Mesenchymal stem cell (in vitro differentiated cells and primary cell): ENCODE data around the gene PBX1.

Experiments
- DNase-seq: peaks from one replicate; pipeline ENCODE4 v3.0.0-alpha.2; 2013
- H2AFZ ChIP-seq: one replicate; pipeline ENCODE4 v1.6.1; 2013; ENCODE audit warnings: low read depth, mild to moderate bottlenecking, control low read depth, inconsistent platforms, low read length, moderate library complexity
- H2AK5ac ChIP-seq: 2 replicates; pipeline ENCODE4 v1.6.1; 2013; ENCODE audit warnings: low read length, moderate library complexity, mild to moderate bottlenecking, inconsistent platforms; ENCODE audit not compliant: severe bottlenecking
- H2BK120ac ChIP-seq: one replicate; pipeline ENCODE4 v1.6.1; 2013; ENCODE audit warnings: low read depth, mild to moderate bottlenecking, inconsistent platforms, low read length, moderate library complexity
- H2BK12ac ChIP-seq, 2 experiments: one replicate each; pipeline ENCODE4 v1.6.1; 2013; ENCODE audit warnings: inconsistent platforms in 2 of 2, low read length in 2 of 2, mild to moderate bottlenecking in 2 of 2, moderate library complexity in 2 of 2, control low read depth in 1 of 2
- H2BK15ac ChIP-seq: one replicate; pipeline ENCODE4 v1.6.1; 2013; ENCODE audit warnings: mild to moderate bottlenecking, low read depth, inconsistent platforms; ENCODE audit not compliant: poor library complexity, severe bottlenecking
- H2BK5ac ChIP-seq: 2 replicates; pipeline ENCODE4 v1.6.1; 2013; ENCODE audit warnings: low read depth, mild to moderate bottlenecking, low read length, control low read depth, inconsistent platforms; ENCODE audit not compliant: poor library complexity, severe bottlenecking
- H3K14ac ChIP-seq, 2 experiments: one replicate each; pipeline ENCODE4 v1.6.1; 2013; ENCODE audit warnings: inconsistent platforms in 2 of 2, low read length in 2 of 2, control low read depth in 1 of 2, mild to moderate bottlenecking in 1 of 2, moderate library complexity in 1 of 2
- H3K18ac ChIP-seq, 2 experiments: one replicate each; pipeline ENCODE4 v1.6.1; 2013; ENCODE audit warnings: inconsistent platforms in 2 of 2, low read length in 2 of 2, control low read depth in 1 of 2, low read depth in 1 of 2, mild to moderate bottlenecking in 1 of 2
- H3K23ac ChIP-seq, 2 experiments: one replicate each; pipeline ENCODE4 v1.6.1; 2013; ENCODE audit warnings: inconsistent platforms in 2 of 2, low read length in 2 of 2, mild to moderate bottlenecking in 2 of 2, moderate library complexity in 2 of 2, control low read depth in 1 of 2
- H3K27ac ChIP-seq: 2 replicates; pipeline ENCODE4 v1.5.1; 2013; ENCODE audit warnings: mild to moderate bottlenecking, moderate library complexity, low read length, control low read depth, inconsistent platforms; ENCODE audit not compliant: poor library complexity, severe bottlenecking
- H3K27me3 ChIP-seq, 2 experiments: 2 replicates each; pipeline versions ENCODE4 v1.6.1 to v1.7.0; 2013; ENCODE audit warnings: low read length in 2 of 2, mild to moderate bottlenecking in 2 of 2, moderate library complexity in 2 of 2, control low read depth in 1 of 2, inconsistent platforms in 1 of 2; ENCODE audit not compliant: control insufficient read depth in 1 of 2, insufficient read depth in 1 of 2
- H3K36me3 ChIP-seq, 2 experiments: 2 replicates each; pipeline versions ENCODE4 v1.6.1 to v1.7.0; 2013; ENCODE audit warnings: low read length in 2 of 2, control low read depth in 1 of 2, inconsistent platforms in 1 of 2, low read depth in 1 of 2, mild to moderate bottlenecking in 1 of 2; ENCODE audit not compliant: insufficient read depth in 2 of 2, control insufficient read depth in 1 of 2
- H3K4ac ChIP-seq, 2 experiments: one replicate each; pipeline ENCODE4 v1.6.1; 2013; ENCODE audit warnings: inconsistent platforms in 2 of 2, low read length in 2 of 2, mild to moderate bottlenecking in 2 of 2, moderate library complexity in 2 of 2, control low read depth in 1 of 2, low read depth in 1 of 2
- H3K4me1 ChIP-seq: 2 replicates; pipeline ENCODE4 v1.6.1; 2013; ENCODE audit warnings: low read depth, low read length, control low read depth; ENCODE audit not compliant: control insufficient read depth, insufficient read depth
- H3K4me2 ChIP-seq: 2 replicates; pipeline ENCODE4 v1.6.1; 2013; ENCODE audit warnings: low read length, mild to moderate bottlenecking, inconsistent platforms; ENCODE audit not compliant: poor library complexity, severe bottlenecking
- H3K4me3 ChIP-seq, 2 experiments: 2 replicates each; pipeline versions ENCODE4 v1.5.1 to v1.7.0; 2013; ENCODE audit warnings: low read length in 2 of 2, mild to moderate bottlenecking in 2 of 2, control low read depth in 1 of 2, low read depth in 1 of 2; ENCODE audit not compliant: insufficient read depth in 1 of 2
- H3K79me1 ChIP-seq: replicated peaks from 2 replicates; pipeline ENCODE4 v1.6.1; 2013; ENCODE audit warnings: mild to moderate bottlenecking, control low read depth, low read length, inconsistent platforms; ENCODE audit not compliant: poor library complexity, severe bottlenecking
- H3K9ac ChIP-seq: 2 replicates; pipeline ENCODE4 v1.7.0; 2013; ENCODE audit warnings: mild to moderate bottlenecking, low read length, moderate library complexity
- H3K9me3 ChIP-seq: 2 replicates; pipeline ENCODE4 v1.7.0; 2013; ENCODE audit warnings: mild to moderate bottlenecking, low read length; ENCODE audit not compliant: control insufficient read depth
- H4K8ac ChIP-seq: one replicate; pipeline ENCODE4 v1.6.1; 2013; ENCODE audit warnings: inconsistent platforms, mild to moderate bottlenecking, low read length, moderate library complexity
- H4K91ac ChIP-seq: one replicate; pipeline ENCODE4 v1.6.1; 2013; ENCODE audit warnings: mild to moderate bottlenecking, low read length, inconsistent platforms
- WGBS: methylation state at CpG from one replicate; pipeline ENCODE4 v1.1.7; 2013; ENCODE audit warnings: mixed read lengths; 5-methylcytosine and 5-hydroxymethylcytosine counted together

PBX1 gene

GRCh38 chr1:164622068-164622845 is 63.3 kb downstream of the PBX1 start:
- H3K4me3 ChIP-seq: no peak overlapping the region
- peaks cover 18% of the 10 kb centered on the region for H3K79me1 ChIP-seq
- no peak overlapping the region for H2BK5ac ChIP-seq
- 93% methylated on average over 8 of the region's 8 CpGs for WGBS
- H3K27me3 ChIP-seq: no peaks in the 10 kb centered on the region
- no peak overlapping the region for H2AK5ac ChIP-seq
- H3K9ac ChIP-seq: peak overlapping the region; percentile 43
- no peak overlapping the region for H2BK120ac ChIP-seq
- no peak for DNase-seq
- no peak overlapping the region for H4K8ac ChIP-seq
- no peak overlapping the region for H3K18ac ChIP-seq
- no peak overlapping the region for H3K4ac ChIP-seq
- H3K23ac ChIP-seq: no peak overlapping the region
- H3K14ac ChIP-seq: no peak overlapping the region
- no peak overlapping the region for H4K91ac ChIP-seq
- H3K9me3 ChIP-seq: no peaks in the 10 kb centered on the region
- H3K4me2 ChIP-seq: no peak overlapping the region
- H3K4me1 ChIP-seq: no peaks in the 10 kb centered on the region
- peaks cover 0 to 14% of the 10 kb centered on the region in 2 experiments for H3K36me3 ChIP-seq
- H2BK12ac ChIP-seq: no peak overlapping the region
- H3K27ac ChIP-seq: no peak overlapping the region
- no peak overlapping the region for H2AFZ ChIP-seq
- no peak overlapping the region for H2BK15ac ChIP-seq

- Histone ChIP-seq H3K36me3 (peaks cover 0 to 23% of the 10 kb centered on the region in 2 experiments), H2BK120ac (no peak overlapping the region), H4K8ac (no peak overlapping the region), H3K27ac (no peak overlapping the region), H3K14ac (no peak overlapping the region), H3K4me1 (no peaks in the 10 kb centered on the region), H3K27me3 (no peaks in the 10 kb centered on the region), H3K4me2 (no peak overlapping the region), H3K9me3 (no peaks in the 10 kb centered on the region), H3K79me1 (peaks cover 18% of the 10 kb centered on the region), H2BK15ac (no peak overlapping the region), H2BK5ac (no peak overlapping the region), H2AFZ (no peak overlapping the region), H3K18ac (no peak overlapping the region), H3K23ac (no peak overlapping the region), H3K4ac (no peak overlapping the region), H2AK5ac (no peak overlapping the region), H3K4me3 (no peak overlapping the region), H2BK12ac (no peak overlapping the region), H4K91ac (no peak overlapping the region), H3K9ac (no peak overlapping the region)
- DNase-seq: no peak
- no CpG with 5 or more reads among the region's 1 CpG for WGBS
Observed at GRCh38 chr1:164623805-164624204, 64.8 kb downstream of the PBX1 start.

- H3K23ac ChIP-seq: no peak overlapping the region
- H3K27me3 ChIP-seq: no peaks in the 10 kb centered on the region
- H3K9ac ChIP-seq: no peak overlapping the region
- no peak overlapping the region for H2AK5ac ChIP-seq
- no peak overlapping the region for H2AFZ ChIP-seq
- no peak overlapping the region for H4K91ac ChIP-seq
- H2BK5ac ChIP-seq: no peak overlapping the region
- no peak overlapping the region for H2BK15ac ChIP-seq
- DNase-seq: no peak
- no peaks in the 10 kb centered on the region for H3K9me3 ChIP-seq
- no peak overlapping the region for H3K14ac ChIP-seq
- H3K79me1 ChIP-seq: peaks cover 16% of the 10 kb centered on the region
- H3K18ac ChIP-seq: no peak overlapping the region
- H3K4me1 ChIP-seq: no peaks in the 10 kb centered on the region
- WGBS: no CpG with 5 or more reads among the region's 1 CpG
- no peak overlapping the region for H4K8ac ChIP-seq
- no peak overlapping the region for H3K27ac ChIP-seq
- H3K4me2 ChIP-seq: no peak overlapping the region
- H3K36me3 ChIP-seq: peaks cover 0 to 29% of the 10 kb centered on the region in 2 experiments
- no peak overlapping the region for H3K4me3 ChIP-seq
- H3K4ac ChIP-seq: no peak overlapping the region
- H2BK120ac ChIP-seq: no peak overlapping the region
- H2BK12ac ChIP-seq: no peak overlapping the region
Observed at GRCh38 chr1:164624400-164624799, 65.4 kb downstream of the PBX1 start.

GRCh38 chr1:164625004-164625617 is 66.1 kb downstream of the PBX1 start:
- Histone ChIP-seq H2BK120ac (no peak overlapping the region), H2BK15ac (no peak overlapping the region), H3K27me3 (no peaks in the 10 kb centered on the region), H2BK12ac (no peak overlapping the region), H2AK5ac (no peak overlapping the region), H3K14ac (no peak overlapping the region), H3K4me2 (no peak overlapping the region), H3K18ac (no peak overlapping the region), H3K4me3 (no peak overlapping the region), H3K4me1 (no peaks in the 10 kb centered on the region), H3K79me1 (peaks cover 18% of the 10 kb centered on the region), H3K27ac (no peak overlapping the region), H3K23ac (no peak overlapping the region), H3K9me3 (no peaks in the 10 kb centered on the region), H3K9ac (no peak overlapping the region), H2BK5ac (no peak overlapping the region), H3K4ac (no peak overlapping the region), H3K36me3 (peaks cover 0 to 30% of the 10 kb centered on the region in 2 experiments), H4K8ac (no peak overlapping the region), H2AFZ (no peak overlapping the region), H4K91ac (no peak overlapping the region)
- WGBS: 99% methylated on average over 7 of the region's 7 CpGs
- DNase-seq: no peak
